Suprapubic skin (tissue), 4 donors: ENCODE results near the gene NCOA6. TPM values are rescaled to one million over a fixed set of nuclear protein-coding genes. Genes with fewer than 3 reads are reported as not detected.
A peak's percentile ranks its signal among the peaks of the same experiment; 100 is the strongest.

ENCODE experiments used
- DNase-seq, 2 donors: peaks; one replicate each; pipeline ENCODE4 v3.0.0-alpha.2; 2019; ENCODE audit warnings: low spot score in 2 of 2
- H3K27ac ChIP-seq: fragments of 200-600 bp; sonication (generic); one replicate; pipeline ENCODE4 v1.5.1; 2019
- H3K27me3 ChIP-seq: fragments of 200-600 bp; sonication (generic); one replicate; pipeline ENCODE4 v1.5.1; 2019
- H3K36me3 ChIP-seq: fragments of 200-600 bp; sonication (generic); one replicate; pipeline ENCODE4 v1.5.1; 2019
- H3K4me1 ChIP-seq: fragments of 200-600 bp; sonication (generic); one replicate; pipeline ENCODE4 v1.5.1; 2019
- H3K4me3 ChIP-seq: fragments of 200-600 bp; sonication (generic); one replicate; pipeline ENCODE4 v1.5.1; 2019; ENCODE audit warnings: mild to moderate bottlenecking
- H3K9me3 ChIP-seq: fragments of 200-600 bp; sonication (generic); one replicate; pipeline ENCODE4 v1.5.1; 2019
- EP300 ChIP-seq: sonication (generic); formaldehyde crosslinking; IDR thresholded peaks from one replicate; pipeline ENCODE4 v1.6.1; 2017; ENCODE audit warnings: antibody characterized with exemption
- POLR2A ChIP-seq, 2 donors: fragments of 450-650 bp; IDR thresholded peaks; one replicate each; pipeline ENCODE4 v1.6.1; 2017; ENCODE audit warnings: antibody characterized with exemption in 2 of 2, mild to moderate bottlenecking in 2 of 2, moderate library complexity in 2 of 2
- POLR2AphosphoS5 ChIP-seq, 3 donors: sonication (generic); formaldehyde crosslinking; IDR thresholded peaks; one replicate each; pipeline ENCODE4 v1.6.1; 2017; ENCODE audit warnings: antibody characterized with exemption in 3 of 3
- WGBS: methylation state at CpG from one replicate; pipeline ENCODE4 v1.1.5; 2018; 5-methylcytosine and 5-hydroxymethylcytosine counted together
- total RNA-seq, 4 donors: library from RNA; depleted of rRNA; stranded (reverse); fragments of >200 nt; gene quantifications; one replicate each; pipeline ENCODE4 v1.1.0, GENCODE V29; 2016
- TF ChIP-seq, protein P1 (sequence below), 2 donors: fragments of 200-600 bp in 1 of 2; fragments of 450-650 bp in 1 of 2; sonication (generic) in 1 of 2; IDR thresholded peaks; one replicate each; pipeline ENCODE4 v1.5.1; 2016 to 2019; ENCODE audit warnings: antibody characterized with exemption in 2 of 2, mild to moderate bottlenecking in 1 of 2, moderate library complexity in 1 of 2

NCOA6 gene
- total RNA-seq, 4 donors from 2014 or later = 27.7 to 48.4 (median 40.5) TPM

DNA sequence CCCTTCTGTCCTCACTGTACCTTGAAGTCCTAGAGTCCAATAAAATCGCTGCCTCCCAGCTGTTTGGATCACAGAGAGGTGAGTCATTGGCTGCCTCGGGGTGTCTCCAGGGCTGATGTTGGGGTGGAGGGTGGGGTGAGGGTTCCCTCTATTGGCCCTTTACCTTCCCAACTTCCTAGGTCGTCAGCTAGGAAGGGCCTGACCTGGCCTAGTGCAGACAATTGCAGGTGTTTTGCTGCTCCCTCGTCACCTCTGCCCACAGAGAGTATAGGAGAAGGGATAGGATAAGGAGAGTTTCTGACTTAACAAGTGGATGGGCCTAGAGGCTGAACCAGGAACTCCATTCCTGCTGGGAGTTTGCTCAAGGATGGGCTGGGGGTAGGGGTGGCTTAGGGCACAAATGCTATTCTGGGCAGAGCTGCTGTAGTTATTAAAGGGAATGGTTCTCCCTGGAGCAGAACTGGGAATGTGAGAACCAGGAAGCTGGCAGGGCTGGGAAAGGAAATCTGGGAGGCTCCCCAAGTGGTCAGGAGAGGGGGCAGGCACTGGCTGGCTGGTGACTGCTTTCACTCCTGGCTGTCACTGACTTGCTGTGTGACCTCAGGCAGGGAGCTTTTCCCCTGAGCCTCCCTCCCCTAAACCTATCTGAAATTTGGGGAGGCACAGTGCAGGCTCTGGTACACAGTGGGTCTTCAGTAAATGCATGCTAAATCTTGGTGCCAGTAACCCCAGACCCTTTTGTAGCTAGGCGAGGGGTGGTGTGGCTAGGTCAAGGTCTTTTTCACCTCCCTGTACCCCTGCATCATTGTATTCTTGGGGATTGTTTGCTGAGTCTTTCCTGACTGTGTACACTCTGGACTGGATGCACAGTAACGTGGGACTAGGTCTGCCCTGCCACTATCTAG, 119.8 kb downstream of the NCOA6 start:
- H3K9me3 ChIP-seq = no peaks in the 10 kb centered on the region
- H3K27me3 ChIP-seq = no peaks in the 10 kb centered on the region
- peak overlapping the region; percentile 78 for H3K4me3 ChIP-seq
- TF ChIP-seq POLR2AphosphoS5 (IDR thresholded peaks at IDR 0.05) (no peak), EP300 (no peak), POLR2A (IDR thresholded peaks at IDR 0.05) (no peak)
- TF ChIP-seq, protein P1, sequence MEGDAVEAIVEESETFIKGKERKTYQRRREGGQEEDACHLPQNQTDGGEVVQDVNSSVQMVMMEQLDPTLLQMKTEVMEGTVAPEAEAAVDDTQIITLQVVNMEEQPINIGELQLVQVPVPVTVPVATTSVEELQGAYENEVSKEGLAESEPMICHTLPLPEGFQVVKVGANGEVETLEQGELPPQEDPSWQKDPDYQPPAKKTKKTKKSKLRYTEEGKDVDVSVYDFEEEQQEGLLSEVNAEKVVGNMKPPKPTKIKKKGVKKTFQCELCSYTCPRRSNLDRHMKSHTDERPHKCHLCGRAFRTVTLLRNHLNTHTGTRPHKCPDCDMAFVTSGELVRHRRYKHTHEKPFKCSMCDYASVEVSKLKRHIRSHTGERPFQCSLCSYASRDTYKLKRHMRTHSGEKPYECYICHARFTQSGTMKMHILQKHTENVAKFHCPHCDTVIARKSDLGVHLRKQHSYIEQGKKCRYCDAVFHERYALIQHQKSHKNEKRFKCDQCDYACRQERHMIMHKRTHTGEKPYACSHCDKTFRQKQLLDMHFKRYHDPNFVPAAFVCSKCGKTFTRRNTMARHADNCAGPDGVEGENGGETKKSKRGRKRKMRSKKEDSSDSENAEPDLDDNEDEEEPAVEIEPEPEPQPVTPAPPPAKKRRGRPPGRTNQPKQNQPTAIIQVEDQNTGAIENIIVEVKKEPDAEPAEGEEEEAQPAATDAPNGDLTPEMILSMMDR (IDR thresholded peaks at IDR 0.05) = no peak
- H3K27ac ChIP-seq = peak overlapping the region; percentile 98
- WGBS = 31% methylated on average over 5 of the region's 6 CpGs
- H3K4me1 ChIP-seq = peaks cover 45% of the 10 kb centered on the region
- no peak for DNase-seq
- H3K36me3 ChIP-seq = no peaks in the 10 kb centered on the region

DNA sequence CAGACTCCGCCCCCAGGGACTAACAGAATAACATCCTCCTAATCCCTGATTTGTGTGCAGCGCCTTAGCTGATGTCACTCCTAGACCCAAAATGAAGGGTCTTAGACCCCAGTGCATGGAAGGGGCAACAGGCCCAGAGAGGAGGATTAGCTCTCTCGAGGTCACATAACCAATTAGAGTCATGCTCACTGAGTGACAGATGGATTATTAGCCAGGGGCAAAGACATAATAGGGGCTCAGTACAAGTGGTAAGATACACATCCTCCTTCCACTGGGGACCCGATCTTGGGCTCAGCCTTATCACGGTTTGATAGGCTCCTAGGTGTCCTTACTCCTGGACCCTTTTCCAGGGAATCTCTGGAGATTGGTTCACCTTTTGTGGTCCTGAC, 120.4 kb downstream of the NCOA6 start:
- no peak for TF ChIP-seq POLR2AphosphoS5 (IDR thresholded peaks at IDR 0.05)
- TF ChIP-seq, protein P1 (IDR thresholded peaks at IDR 0.05) = no peak
- no peak for TF ChIP-seq EP300
- TF ChIP-seq POLR2A (IDR thresholded peaks at IDR 0.05) = no peak
- peaks cover 38% of the 10 kb centered on the region for H3K4me1 ChIP-seq
- 40% methylated on average over 5 of the region's 5 CpGs for WGBS

DNA sequence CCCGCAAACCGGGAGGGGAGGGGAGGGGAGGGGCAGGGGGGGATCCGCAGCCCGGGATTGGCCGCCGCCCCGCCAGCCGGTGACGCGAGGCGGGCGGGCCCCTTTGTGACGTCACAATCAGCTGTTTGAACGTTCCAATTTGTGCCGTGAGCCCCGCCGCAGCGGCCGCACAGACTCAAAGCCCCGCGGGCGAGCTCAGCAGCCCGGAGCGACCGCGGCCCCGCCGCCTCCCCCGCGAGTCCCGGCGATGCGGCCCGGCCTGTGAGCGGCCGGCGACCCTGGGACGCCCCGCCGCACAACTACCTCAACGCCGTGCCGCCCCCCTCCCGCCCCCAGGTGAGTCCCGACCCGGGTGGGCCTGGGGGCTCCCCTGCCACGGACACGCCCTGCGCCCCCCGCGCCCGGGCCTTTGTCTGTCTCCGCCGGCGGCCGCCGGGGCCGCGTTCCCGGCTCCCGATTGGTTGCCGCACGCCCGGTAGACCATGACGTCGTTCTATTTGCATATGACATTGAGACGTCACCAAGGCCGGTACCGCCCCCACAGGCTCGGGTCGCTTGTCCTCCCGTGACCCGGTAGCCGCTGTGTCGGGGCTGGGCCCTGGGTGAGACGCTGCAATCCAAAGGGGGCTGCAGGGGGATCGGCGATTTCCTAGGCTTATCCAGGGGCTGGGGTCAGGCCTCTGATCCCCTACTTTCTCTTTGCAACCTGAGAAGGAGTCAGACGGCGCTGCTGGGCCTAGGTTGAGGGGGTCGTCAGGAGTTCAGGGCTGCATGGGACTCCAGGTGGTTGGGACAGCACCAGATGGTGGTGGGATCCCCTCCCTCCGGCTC, 121.1 kb downstream of the NCOA6 start, which contains the start of gene TP53INP2:
TP53INP2 (plus strand) TSS at position 168 of the 831 bp plus-strand sequence. CDS start 4,396 bp downstream, outside the sequence.
- DNase-seq = peak; percentile 97 to 99
- peaks cover 32% of the 10 kb centered on the region for H3K4me1 ChIP-seq
- peak within 1 kb of the TSS; percentile 98 for H3K27ac ChIP-seq
- H3K4me3 ChIP-seq = peak within 1 kb of the TSS; percentile 78
- H3K9me3 ChIP-seq = no peaks in the 10 kb centered on the region
- WGBS = 0% methylated on average over 2 of the region's 82 CpGs
- TF ChIP-seq POLR2A (IDR thresholded peaks at IDR 0.05) (peak; percentile 28 to 75), POLR2AphosphoS5 (IDR thresholded peaks at IDR 0.05) (peak in 1 of 3 donors; percentile 36), EP300 (no peak)
- no peaks in the 10 kb centered on the region for H3K27me3 ChIP-seq
- no peaks in the 10 kb centered on the region for H3K36me3 ChIP-seq

More for the DNA sequence above, 120.4 kb downstream of the NCOA6 start:
- no peak for DNase-seq
- peak overlapping the region; percentile 98 for H3K27ac ChIP-seq
- H3K27me3 ChIP-seq = no peaks in the 10 kb centered on the region
- H3K9me3 ChIP-seq = no peaks in the 10 kb centered on the region
- no peaks in the 10 kb centered on the region for H3K36me3 ChIP-seq
- H3K4me3 ChIP-seq = peak overlapping the region; percentile 78

DNA sequence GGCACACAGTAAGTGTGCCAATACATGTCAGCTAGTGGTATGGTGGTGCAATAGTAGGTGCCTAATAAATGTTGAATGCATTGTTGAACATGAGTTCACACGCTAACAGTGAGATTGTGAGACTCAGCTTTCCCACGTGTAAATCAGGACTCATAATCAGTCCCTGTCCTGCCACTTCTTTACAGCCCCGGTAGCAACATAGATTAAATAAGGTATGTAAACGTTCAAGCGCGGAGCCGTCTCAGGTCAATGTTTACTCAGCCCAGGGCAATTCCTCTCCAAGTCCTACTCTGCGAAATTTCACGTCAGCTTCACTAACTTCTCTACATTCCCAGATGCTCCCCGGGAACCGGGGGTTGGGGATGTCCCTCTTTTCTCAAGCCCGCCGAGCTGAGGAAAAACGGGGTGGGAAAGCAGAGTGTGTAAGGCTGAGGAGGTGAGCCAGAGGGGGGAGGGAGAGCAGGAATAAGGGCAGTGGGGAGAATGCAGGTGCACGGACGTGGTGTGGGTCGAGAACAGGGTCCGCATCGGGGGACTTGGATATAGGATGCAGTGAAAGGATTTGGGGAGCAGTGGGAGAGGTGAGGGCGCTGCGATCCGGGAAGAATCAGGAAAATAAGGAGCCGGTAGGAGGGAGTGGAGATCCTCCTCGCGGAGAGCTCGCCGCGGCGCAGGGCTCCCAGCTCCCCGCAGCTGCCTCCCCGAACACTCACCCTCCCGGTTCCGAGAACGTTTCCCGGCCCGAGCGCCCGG, 121.9 kb downstream of the NCOA6 start:
- Histone ChIP-seq H3K9me3 (no peaks in the 10 kb centered on the region), H3K27ac (peak overlapping the region; percentile 98), H3K4me3 (peak overlapping the region; percentile 78), H3K36me3 (no peaks in the 10 kb centered on the region), H3K4me1 (peaks cover 24% of the 10 kb centered on the region), H3K27me3 (no peaks in the 10 kb centered on the region)
- TF ChIP-seq POLR2AphosphoS5 (IDR thresholded peaks at IDR 0.05) = no peak
- TF ChIP-seq POLR2A (IDR thresholded peaks at IDR 0.05) = no peak
- TF ChIP-seq, protein P1 (IDR thresholded peaks at IDR 0.05) = no peak
- no peak for TF ChIP-seq EP300
- peak in 1 of 2 donors; percentile 71 for DNase-seq
- WGBS = under 1% methylated on average over 32 of the region's 38 CpGs

DNA sequence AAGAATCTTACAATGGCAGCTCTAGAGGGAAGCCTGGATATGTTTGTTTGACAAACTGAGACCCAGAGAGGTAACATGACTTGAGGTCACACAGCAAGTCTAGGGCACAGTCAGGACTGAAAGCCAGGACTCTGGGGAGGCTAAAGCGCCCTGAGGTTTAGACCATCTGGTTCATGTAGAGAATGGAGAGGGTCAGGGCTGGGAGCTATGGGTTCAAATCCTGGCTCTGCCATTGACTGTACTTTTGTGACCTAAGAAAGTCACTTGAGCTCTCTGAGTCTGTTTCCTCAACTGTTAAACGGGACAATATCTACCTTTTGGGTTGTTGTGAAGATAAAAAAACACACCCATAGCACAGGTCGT, 122.4 kb downstream of the NCOA6 start:
- no peak overlapping the region for H3K4me3 ChIP-seq

More for the DNA sequence above, 122.4 kb downstream of the NCOA6 start:
- no peaks in the 10 kb centered on the region for H3K36me3 ChIP-seq
- no peak overlapping the region for H3K27ac ChIP-seq
- no peaks in the 10 kb centered on the region for H3K9me3 ChIP-seq
- WGBS = 33% methylated on average over 3 of the region's 3 CpGs
- no peaks in the 10 kb centered on the region for H3K27me3 ChIP-seq
- TF ChIP-seq POLR2A (IDR thresholded peaks at IDR 0.05) (no peak), EP300 (no peak), POLR2AphosphoS5 (IDR thresholded peaks at IDR 0.05) (no peak)
- TF ChIP-seq, protein P1 (IDR thresholded peaks at IDR 0.05) = no peak
- H3K4me1 ChIP-seq = peaks cover 23% of the 10 kb centered on the region
- no peak for DNase-seq
